GM21526 (cell line): ENCODE measurements around the gene RIPK4.
"Not testable (repeated sequence)": the region's sequence is repeated elsewhere in the genome, so short reads cannot be mapped to it uniquely, and the experiment has no call there.

ENCODE experiments used
- ATAC-seq: cut with Tn5 transposase; IDR thresholded peaks from one replicate; pipeline ENCODE4 v1.9.1; 2021; ENCODE audit warnings: moderate library complexity; ENCODE audit not compliant: unreplicated experiment, low FRiP score

Gene RIPK4

DNA sequence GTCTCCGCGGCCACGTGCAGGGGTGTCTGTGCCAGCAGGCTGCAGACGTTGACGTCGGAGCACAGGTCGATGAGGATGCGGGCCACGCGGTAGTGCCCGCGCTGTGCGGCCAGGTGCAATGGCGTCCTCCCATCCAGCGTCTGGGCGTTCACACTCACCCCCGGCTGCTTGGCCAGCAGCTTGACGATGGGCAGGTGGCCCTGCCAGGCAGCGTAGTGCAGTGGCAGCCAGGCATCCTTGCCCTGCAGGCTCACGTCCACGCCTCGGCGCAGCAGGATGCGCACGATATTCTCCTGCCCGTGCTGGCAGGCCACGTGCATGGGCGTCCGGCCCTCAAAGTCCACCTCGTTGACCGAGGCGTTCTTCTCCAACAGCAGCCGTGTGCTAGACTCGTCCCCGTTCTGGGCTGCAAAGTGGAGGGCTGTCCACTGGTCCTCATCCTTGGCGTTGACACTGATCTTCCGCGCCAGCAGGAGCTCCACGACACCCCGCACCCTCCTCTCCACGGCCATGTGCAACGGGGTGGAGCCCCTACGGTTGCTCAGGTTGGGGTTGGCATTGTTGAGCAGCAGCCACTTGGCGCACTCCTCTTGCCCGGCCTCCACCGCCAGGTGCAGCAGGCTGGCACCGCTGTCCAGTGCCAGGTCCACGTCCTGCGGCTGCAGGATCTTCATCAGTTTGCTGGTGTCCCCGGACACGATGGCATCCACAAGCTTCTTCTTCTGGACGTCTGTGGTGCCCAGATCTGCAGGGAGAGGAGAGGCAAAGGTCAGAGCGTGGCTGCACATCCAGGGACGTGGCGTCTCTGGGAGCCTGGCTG is 25.4 kb downstream of the RIPK4 start:
- no peak for ATAC-seq

DNA sequence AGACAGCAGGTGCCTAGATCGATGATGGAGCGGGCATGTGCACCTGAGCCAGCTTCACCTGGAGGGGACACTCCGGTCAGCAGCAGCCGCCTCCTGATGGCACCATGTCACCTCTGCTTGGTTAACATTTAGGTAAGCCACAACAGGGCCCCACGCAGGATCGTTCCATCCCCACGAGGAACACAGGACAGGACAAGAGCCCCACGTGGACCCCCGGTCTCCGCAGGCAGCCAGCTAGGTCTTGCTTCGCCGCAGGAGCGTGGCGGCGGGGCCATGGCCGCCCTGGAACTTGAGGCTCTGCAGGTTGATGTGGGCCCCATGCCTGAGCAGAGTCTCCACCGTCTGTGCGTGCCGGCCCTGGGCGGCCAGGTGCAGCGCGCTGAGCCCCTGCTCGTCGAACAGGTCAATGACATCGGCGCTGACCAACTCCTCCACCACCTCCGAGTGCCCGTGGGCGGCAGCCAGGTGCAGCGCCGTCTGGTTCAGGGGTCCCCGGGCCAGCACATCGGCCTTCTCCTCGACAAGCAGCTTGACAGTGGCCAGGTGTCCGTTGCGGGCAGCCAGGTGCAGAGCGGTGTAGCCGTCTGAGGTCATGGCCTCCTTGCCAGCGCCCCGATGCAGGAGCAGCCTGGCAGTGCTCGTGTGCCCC is 26.1 kb downstream of the RIPK4 start:
- ATAC-seq, result no peak

DNA sequence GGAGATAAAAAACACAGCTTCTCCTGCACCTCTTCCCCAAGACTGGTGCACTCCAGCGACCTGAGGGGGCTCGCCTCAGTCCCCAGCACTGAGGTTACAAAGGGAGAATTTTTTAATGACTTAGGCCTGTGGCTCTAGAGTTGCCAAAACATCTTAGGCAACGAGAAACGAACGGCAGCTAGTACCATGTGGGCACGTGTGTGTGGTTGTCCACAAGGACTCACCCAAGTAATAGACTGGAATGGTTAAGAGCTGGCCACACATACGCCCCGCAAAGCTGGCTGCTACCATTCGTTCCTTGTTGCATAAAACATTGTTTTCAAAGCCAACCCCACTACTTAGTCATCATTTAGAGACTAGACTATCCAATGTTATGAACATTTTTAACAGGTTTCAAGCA is 26.9 kb downstream of the RIPK4 start:
- no peak for ATAC-seq

DNA sequence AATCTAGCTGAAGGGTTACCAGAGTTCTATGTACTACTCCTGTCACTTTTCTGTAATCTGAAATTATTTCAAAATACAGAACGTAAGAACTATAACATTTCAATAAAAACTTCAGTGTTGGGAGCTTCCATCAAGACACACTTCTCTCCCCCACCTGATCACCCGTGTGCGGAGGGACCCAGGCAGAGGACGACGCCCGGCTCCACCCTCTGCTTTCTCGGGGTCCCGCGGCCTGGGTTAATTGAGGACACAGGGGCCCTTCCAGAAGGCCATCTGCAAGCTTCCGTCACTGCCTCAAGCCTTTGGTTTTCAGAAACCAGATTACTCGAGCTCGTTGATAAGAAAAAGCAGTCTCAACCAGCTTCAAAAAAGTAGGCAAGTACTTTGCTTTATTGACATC is 27.8 kb downstream of the RIPK4 start:
- ATAC-seq, result no peak

DNA sequence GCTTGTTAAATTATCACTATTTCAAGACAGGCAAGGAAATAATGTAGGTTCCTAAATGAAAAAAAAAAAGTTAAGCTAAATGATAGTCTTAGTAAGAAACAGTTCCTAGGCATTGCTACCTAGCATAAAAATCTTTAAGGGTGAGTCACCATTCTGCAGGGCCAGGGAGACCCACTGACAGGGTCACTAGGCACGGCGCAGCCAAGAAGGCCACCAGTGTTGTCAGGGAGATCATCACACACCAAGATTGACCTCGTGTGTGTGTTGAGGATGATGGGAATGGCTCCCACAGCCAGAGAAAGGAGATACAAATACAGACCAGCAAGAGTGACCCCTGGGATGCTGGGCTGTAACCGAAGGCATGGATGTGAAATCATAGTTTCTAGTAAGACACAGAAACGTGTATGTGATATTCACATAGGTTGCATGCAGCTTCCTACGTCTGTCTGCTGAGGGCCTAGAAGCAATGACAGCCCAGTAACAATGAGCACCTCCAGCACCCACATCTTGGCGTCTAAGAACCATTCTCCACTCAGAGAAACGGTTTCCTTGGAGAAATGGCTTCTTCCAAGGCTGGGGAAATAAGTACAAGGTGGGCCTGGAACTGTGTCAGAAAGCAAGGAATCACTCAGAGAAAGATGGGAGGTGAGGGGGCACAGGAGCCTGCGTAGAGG is 29.1 kb downstream of the RIPK4 start:
- no peak for ATAC-seq

DNA sequence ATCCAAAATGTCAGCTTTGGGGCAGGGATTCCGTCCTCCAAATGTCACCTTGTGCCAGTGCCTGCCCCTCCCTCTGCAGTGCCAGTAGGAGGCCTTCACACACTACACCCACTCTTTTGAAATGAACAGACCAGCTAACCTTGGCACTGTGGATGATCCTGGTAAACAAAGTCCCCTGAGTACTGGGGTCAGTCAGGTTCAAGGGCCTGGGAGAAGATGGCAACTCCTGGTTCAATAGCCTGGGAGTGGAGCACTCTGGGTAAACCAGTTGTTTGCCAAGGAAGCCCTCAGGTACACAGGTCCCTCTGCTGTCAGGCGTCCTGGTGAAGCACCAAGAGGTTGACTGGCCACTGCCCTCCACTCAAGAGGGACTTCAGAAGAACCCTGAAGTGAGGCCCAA is 30.4 kb downstream of the RIPK4 start:
- ATAC-seq, result no peak

DNA sequence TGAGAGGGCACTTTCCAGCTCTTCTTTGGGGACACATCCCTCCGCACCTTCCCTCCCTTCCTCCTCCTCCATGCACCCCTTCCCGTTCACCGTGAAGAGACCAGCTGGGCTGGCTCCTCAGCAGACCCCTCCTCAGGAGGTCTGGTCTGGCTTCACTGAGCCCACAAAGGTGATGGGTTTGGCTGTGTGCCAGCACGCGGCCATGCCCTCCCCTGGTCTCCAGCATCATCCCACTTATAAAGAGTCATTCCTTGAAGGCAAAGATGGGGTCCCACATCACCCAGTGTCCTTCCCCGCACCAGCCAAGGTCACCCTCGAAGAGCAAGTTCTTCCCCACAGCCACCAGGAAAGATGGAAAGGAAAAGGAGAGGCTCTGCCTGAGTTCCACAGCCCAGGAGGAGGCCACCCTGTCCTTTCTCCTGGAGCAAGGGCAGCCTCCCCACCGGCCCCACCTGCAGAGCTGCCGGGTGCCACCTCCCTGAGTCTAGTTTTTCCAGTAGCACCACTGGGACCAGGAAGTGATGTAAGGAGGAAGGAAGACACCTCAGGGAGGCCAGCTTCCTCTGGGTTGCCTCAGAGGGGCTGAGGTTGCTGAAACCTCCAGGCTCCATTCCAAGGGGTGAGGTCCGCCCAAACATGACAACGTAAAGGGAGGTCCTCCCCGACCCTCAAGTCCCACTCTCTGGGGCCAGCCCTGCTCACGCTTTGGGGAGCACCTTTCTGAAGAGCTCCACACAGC is 32.7 kb downstream of the RIPK4 start:
- ATAC-seq, result no peak

DNA sequence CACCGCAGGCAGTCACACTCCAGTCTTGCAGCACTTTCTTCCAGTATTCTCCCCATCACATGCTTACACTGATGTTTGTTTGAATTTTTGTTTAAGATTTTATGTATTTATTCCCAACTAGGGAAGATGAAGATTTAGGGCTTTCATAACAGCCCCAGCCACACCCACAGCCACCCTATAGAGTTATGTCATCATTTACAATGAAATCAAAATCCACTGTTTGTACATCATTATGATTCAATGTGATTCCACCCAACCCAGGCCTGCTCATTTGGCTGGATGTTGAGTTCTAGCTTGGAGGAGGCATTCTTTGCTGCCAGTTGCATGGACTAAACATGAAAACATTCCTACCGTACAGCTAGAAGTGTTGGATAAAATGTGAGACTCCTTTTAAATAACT is 35.8 kb downstream of the RIPK4 start:
- ATAC-seq, result no peak

DNA sequence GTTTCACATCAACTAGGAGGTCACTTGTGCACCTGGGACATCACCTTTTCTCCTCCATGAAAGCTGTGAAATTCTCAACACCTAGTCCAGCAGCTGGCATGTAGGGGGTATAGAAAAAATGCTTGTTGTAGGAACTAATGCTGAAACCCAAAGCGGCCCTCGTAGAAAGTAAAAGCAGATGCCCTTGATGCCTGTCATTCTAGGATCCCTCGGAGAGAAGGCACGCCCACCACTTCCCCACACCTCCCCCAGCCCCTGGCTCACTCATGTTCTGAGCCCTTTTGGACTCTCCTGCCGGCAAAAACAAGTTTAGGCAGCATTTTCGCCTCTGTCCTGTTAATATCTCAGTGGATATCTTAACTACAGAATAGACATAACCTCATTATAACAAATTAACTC is 36.5 kb downstream of the RIPK4 start:
- no peak for ATAC-seq

DNA sequence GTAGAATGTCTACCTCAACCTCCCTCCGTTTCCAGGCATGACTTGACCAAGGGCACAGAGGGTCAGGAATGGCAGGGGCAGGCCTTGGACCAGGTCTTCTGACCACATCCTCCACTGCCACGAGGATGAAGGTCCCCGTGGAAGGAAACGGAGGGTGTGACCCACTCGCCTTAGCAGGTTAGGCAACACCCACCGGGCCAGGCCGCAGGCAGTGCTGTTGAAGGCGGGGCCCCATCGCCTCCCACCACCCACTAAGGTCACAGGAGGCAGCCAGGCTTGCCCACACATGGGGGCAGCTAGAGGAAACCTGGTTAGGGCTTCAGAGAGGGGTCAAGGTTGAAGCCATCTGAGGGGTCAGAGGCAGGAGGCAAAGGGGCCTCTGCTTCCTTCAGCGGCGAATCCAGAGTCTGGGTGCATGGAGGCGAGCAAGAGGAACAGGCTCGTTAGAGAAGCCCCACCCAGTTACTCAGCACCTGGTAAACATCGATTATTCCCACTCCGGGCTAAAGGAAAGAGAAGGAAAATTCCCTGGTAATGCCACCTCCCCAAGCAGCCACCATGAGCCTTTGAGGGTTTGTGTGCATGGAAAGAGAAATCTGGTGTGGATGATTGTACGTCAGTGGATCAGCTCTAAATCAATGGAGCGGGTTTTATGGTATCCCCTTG is 37.0 kb downstream of the RIPK4 start:
- ATAC-seq, result no peak

DNA sequence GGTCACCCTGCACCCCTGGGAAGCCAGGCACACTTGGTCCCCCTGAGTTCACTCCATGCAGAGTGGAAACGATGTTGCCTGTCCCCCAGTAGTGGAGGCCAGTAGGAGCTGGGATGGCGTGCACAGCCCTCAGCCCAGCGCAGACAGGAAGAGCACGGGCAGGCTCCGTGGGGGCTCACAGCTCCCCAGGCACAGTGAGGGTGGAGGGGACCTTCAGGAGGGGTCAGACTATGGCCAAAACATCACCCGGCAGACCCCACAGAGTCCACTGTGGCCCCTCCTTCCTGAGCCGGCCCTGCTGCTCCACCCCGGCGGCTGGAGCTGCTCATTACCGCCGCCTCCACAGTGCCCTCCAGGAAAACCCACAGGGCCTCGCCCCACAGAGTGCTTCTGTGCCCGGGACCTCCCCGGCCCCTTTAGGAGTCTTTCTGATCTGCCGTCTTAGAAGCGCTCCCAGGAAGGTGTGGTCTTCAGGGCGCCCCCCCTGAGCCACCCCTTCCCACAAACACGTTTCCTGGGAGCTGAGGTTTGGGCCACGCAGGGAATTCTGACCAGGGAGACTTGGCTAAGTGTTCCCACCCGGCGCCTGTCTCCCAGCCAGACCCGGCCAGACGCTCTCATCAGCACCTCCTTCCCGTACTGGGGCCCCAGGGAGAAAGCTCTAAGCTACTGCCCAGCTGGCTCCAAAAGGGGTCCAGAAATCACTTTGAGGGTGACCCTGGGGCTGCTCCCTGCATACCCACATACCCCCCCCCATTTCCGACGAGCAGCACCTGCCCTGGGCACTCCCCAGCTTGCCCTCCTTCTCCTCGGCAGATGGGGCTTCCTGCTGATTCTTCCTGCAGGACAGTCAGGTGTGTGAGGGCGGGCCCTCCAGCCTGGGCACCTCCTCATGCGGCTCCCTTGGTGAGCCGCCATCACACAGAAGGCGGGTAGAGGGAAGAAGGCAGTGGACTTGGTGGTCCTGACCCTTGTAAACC is 38.8 kb downstream of the RIPK4 start:
- no peak for ATAC-seq

DNA sequence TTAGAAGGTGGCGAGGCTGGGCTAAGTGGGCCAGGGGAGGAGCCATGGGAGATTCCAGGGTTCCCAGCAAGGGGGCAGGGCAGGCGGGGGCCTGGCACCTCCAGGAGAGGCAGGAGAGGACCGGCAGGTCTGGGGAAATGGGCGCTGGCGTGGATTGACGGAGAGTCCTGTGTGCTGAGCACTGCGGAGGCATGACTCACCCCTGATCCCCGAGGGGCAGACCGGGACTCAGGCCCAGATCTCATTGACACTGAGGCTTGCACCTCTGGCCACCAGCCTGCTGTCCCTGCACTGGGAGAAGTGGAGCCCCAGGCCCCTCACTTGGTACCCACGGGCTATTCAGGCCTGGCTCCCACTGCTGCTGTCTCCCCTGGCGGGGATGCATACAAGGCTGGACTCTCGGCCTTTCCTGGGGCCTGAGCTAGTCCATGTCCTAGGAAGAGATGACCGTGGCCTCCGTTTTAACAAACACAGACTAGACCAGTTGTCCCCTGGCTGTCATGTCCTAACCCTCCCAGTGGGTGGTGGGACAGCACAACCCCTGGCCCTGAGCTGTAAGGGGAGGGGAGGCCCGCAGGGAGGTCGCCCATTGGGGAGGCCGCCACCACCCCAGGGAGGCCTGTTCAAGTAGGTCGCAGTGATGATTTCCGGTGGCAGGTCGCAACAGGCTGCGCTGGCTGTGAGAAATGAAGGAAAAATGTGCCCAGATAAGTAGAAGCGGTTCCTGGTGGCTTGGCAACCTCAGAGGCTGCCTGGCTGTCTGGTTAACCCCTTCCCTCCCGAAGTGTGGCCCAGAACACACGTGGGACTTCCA is 39.7 kb downstream of the RIPK4 start:
- ATAC-seq, result no peak

DNA sequence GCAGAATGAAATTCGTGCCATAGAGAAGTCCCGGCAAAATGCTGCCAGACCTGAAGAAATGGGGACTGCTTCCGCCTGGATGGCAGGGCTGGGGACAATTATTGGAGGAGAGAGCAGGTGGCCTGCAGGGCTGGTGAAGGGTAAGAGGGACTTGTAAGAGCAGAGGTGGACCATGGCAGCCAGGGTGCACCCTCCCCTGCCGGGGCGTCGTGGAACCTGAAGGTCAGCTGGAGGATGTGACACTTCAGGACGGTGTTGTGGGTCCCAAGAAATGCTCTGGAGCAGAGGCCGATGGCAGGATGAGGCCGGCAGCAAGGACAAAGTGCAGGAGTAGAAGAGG is 40.3 kb downstream of the RIPK4 start:
- ATAC-seq, result no peak

DNA sequence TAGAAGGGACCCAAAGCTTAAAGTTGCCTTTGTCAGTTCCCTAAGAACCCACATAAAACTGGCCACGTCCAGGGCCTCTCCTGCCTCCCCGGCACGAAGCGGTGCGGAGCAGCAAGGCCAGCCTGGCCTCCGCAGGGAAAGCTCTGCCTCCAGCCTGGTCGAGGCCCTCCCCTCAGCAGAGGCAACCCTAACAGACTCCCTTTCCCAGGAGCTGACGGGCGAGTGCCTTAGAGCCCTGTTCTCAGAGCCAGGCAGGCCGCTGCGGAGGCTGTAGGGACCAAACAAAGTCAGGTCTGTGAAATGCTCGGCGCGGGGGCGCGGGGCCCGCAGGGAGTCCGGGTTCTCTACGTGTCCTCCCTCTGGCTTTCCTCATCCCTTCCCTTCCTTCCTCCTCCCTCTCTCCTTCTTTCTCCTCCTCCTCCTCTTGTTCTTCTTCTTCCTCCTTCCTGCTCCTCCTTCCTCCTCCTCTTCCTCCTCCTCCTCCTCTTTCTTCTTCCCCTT is 40.7 kb downstream of the RIPK4 start:
- no peak for ATAC-seq

DNA sequence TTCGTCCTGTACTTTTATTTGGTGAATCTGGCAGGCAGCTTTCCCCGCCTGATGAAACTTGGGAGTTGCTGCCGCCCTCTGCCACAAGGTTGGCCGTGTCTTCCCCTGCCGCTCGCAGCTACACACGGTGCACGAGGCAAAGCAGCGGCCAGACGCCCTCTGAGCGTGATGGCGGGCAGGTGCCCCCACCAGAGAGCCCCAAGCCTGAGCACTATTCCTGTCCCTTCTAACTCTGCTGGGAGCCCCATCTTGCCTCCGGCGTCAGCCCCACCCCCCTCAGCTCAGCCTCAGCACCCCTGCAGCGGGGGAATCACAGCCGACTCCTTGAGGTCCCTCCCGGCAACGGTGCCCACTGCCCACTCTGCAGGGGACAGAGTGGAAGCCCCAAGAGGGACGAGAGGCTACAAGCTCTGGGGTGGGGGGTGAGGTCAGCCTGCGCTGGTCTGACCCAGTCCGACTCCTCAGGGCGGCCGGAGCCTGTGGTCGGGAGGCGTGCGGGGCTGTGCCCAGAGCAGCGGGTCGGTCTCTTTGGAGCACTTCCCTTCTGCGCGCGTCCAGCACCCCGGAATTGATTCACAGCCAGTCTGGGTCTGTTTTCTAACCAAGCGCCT is 41.3 kb downstream of the RIPK4 start:
- no peak for ATAC-seq

DNA sequence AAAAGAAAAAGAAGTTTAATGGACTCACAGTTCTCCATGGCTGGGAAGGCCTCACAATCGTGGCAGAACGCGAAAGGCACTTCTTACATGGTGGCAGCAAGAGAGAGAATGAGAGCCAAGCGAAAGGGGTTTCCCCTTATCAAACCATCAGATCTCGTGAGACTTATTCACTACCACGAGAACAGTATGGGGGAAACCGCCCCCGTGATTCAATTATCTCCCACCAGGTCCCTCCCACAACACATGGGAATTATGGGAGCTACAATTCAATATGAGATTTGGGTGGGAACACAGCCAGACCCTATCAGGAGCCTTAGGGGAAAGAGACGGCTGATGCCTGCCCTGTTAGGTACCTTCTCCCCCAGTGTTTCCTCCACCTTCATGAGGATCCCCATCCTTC is 43.0 kb downstream of the RIPK4 start:
- ATAC-seq, result not testable (repeated sequence)

DNA sequence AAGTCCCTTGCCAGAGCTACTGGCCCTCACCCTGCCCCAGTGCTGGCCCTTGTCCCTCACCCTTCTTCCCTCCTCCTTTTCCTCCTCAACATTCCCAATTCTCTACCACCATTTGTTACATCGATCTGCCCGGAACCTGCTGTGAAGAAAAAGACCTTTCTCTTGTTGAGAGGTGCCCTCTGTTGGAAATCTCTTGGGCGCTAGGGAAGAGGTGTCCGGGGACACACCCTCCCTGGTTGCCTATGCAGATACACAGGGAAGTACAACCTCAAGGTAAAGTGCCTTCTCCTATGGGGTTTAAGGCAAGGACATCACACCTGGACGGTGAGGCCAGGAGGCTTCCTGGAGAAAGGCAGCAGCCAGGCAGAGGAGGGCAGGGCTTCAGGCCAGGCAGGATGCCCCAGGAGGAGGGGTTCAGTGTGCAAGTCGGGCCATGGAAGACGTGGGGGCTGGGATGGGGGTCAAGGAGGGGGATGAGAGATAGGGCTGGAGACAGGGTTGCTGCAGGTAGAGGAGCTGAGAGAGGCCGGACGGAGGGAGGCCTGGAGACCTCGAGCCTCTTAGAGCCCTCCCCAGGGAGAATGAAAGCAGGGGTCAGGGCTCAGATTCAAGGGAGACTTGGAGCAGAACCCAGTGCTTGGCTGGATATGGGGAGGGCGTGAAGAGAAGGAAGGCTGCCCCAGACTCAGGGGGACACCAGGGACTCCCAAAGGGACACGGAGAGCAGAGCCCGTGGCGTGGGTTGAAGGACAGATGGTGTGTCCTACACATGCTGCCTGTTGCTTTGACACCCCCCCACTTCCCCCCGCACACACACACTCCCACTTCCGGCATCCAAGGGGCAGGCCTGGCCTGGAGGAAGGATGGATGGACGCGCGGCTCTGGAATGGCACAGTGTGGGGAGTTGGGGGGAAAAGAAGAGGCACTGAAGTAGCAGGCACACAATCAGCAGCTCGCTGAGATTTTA is 44.5 kb downstream of the RIPK4 start:
- ATAC-seq, result no peak
